Measurements from ENCODE around the gene FRMD4B. TPM values are rescaled to one million over a fixed set of nuclear protein-coding genes. Genes with fewer than 3 reads are reported as not detected.

Gene FRMD4B
- total and polyA plus RNA-seq, 9 donors = 4.2 to 42.0 (median 16.3) TPM

DNA sequence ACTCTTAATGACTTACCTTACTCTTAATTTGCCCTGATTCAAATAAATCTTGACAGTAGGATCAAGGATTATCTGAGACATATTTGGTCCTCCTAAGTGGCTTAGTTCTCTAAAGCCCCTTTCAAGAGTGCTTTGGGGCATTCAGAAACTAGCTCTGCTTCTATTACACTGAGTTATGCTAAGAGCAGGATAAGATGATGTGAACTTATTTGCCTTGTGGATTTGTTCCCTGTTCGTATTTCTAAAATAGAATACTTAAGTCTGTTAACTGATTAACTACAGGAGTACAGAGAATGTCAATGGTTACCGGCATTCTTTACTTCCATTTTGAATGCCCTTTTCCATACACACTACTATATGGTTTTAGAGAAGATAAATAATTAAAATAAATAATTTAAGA lies 14.8 kb upstream of the FRMD4B start:
- Histone ChIP-seq H3K27me3 (no peaks in the 10 kb centered on the region), H3K36me3 (no peaks in the 10 kb centered on the region), H3K27ac (no peak overlapping the region), H3K9me3 (no peaks in the 10 kb centered on the region), H3K4me3 (no peak overlapping the region), H3K4me1 (ENCODE audit: insufficient read depth) (no peaks in the 10 kb centered on the region)
- WGBS, 3 donors = 70 to 78% (median 73%) methylated on average over 2 of the region's 2 CpGs
- intact Hi-C loops (cut with DNase I) = no loop called here
- DNase-seq = no peak
- TF ChIP-seq EP300 (IDR thresholded peaks at IDR 0.05) (no peak), POLR2A (IDR thresholded peaks at IDR 0.05) (no peak)
- TF ChIP-seq, protein P1, sequence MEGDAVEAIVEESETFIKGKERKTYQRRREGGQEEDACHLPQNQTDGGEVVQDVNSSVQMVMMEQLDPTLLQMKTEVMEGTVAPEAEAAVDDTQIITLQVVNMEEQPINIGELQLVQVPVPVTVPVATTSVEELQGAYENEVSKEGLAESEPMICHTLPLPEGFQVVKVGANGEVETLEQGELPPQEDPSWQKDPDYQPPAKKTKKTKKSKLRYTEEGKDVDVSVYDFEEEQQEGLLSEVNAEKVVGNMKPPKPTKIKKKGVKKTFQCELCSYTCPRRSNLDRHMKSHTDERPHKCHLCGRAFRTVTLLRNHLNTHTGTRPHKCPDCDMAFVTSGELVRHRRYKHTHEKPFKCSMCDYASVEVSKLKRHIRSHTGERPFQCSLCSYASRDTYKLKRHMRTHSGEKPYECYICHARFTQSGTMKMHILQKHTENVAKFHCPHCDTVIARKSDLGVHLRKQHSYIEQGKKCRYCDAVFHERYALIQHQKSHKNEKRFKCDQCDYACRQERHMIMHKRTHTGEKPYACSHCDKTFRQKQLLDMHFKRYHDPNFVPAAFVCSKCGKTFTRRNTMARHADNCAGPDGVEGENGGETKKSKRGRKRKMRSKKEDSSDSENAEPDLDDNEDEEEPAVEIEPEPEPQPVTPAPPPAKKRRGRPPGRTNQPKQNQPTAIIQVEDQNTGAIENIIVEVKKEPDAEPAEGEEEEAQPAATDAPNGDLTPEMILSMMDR (IDR thresholded peaks at IDR 0.05) = no peak

- no peaks in the 10 kb centered on the region for H3K4me1 ChIP-seq (ENCODE audit: insufficient read depth)
- no peaks in the 10 kb centered on the region for H3K36me3 ChIP-seq
- no peaks in the 10 kb centered on the region for H3K9me3 ChIP-seq
- DNase-seq = no peak
- no peak for TF ChIP-seq EP300 (IDR thresholded peaks at IDR 0.05)
- TF ChIP-seq POLR2A (IDR thresholded peaks at IDR 0.05) = no peak
- TF ChIP-seq, protein P1 (IDR thresholded peaks at IDR 0.05) = no peak
- no peaks in the 10 kb centered on the region for H3K27me3 ChIP-seq
- 84 to 89% (median 85%) methylated on average over 3 of the region's 3 CpGs for WGBS, 3 donors
- no peak overlapping the region for H3K4me3 ChIP-seq
- intact Hi-C loops (cut with DNase I) = no loop called here
- H3K27ac ChIP-seq = no peak overlapping the region
Observed at GRCh38 chr3:69392850-69393249, 7.0 kb upstream of the FRMD4B start.

- TF ChIP-seq, protein P1 (IDR thresholded peaks at IDR 0.05) = no peak
- TF ChIP-seq EP300 (IDR thresholded peaks at IDR 0.05) = no peak
- H3K27me3 ChIP-seq = no peaks in the 10 kb centered on the region
- no peaks in the 10 kb centered on the region for H3K36me3 ChIP-seq
- DNase-seq = no peak
- no peak overlapping the region for H3K27ac ChIP-seq
- 96 to 100% (median 97%) methylated on average over 2 of the region's 2 CpGs for WGBS, 3 donors
- H3K9me3 ChIP-seq = no peaks in the 10 kb centered on the region
- H3K4me1 ChIP-seq (ENCODE audit: insufficient read depth) = no peaks in the 10 kb centered on the region
- intact Hi-C loops (cut with DNase I) = no loop called here
- H3K4me3 ChIP-seq = no peak overlapping the region
Observed at GRCh38 chr3:69392415-69392814, 6.5 kb upstream of the FRMD4B start.

GRCh38 chr3:69391554-69391953 lies 5.7 kb upstream of the FRMD4B start:
- no peaks in the 10 kb centered on the region for H3K9me3 ChIP-seq
- no peak overlapping the region for H3K27ac ChIP-seq
- TF ChIP-seq EP300 (IDR thresholded peaks at IDR 0.05) (no peak), POLR2A (IDR thresholded peaks at IDR 0.05) (no peak)
- TF ChIP-seq, protein P1 (IDR thresholded peaks at IDR 0.05) = no peak
- no peaks in the 10 kb centered on the region for H3K36me3 ChIP-seq
- intact Hi-C loops (cut with DNase I) = no loop called here
- no peak for DNase-seq
- no peaks in the 10 kb centered on the region for H3K4me1 ChIP-seq (ENCODE audit: insufficient read depth)
- H3K4me3 ChIP-seq = no peak overlapping the region
- H3K27me3 ChIP-seq = no peaks in the 10 kb centered on the region
- 81 to 94% (median 91%) methylated on average over 1 of the region's 1 CpG for WGBS, 3 donors

DNA sequence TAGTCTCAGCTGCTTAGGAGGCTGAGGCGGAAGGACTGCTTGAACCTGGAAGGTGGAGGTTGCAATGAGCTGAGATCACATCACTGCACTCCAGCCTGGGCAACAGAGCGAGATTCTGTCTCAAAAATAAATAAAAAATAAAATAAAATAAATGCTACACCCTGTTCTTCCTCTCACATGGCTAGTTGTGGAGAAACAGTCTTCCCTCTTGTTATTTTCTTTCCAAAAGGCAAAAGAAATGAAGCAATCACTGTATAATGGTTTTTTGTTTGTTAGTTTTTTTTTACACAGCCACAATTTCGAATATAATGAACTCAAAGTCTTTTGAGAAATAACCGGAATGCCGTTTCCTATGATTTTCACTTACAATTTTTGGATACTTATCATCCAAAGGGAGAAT lies 4.9 kb upstream of the FRMD4B start:
- H3K4me1 ChIP-seq (ENCODE audit: insufficient read depth) = no peaks in the 10 kb centered on the region
- no peak overlapping the region for H3K4me3 ChIP-seq
- TF ChIP-seq EP300 (IDR thresholded peaks at IDR 0.05) (no peak), POLR2A (IDR thresholded peaks at IDR 0.05) (no peak)
- TF ChIP-seq, protein P1 (IDR thresholded peaks at IDR 0.05) = no peak
- no peak overlapping the region for H3K27ac ChIP-seq
- DNase-seq = no peak
- no peaks in the 10 kb centered on the region for H3K36me3 ChIP-seq
- no peaks in the 10 kb centered on the region for H3K27me3 ChIP-seq
- WGBS, 3 donors = 92 to 94% (median 93%) methylated on average over 5 of the region's 5 CpGs
- intact Hi-C loops (cut with DNase I) = no loop called here
- no peaks in the 10 kb centered on the region for H3K9me3 ChIP-seq

All from ovary (tissue), 9 donors.